Sigmoid colon (tissue), 4 donors: Measurements from ENCODE around the gene WBP2NL.

ENCODE experiments used
- EP300 ChIP-seq, 4 donors: sonication (generic); formaldehyde crosslinking; IDR thresholded peaks; one replicate each; pipeline ENCODE4 v1.6.1; 2017; ENCODE audit warnings: antibody characterized with exemption in 4 of 4
- POLR2A ChIP-seq, 2 donors: fragments of 450-650 bp; IDR thresholded peaks; one replicate each; pipeline ENCODE4 v1.6.1; 2016; ENCODE audit warnings: antibody characterized with exemption in 2 of 2, mild to moderate bottlenecking in 2 of 2, moderate library complexity in 2 of 2
- POLR2AphosphoS5 ChIP-seq, 4 donors: sonication (generic); formaldehyde crosslinking; IDR thresholded peaks; one replicate each; pipeline ENCODE4 v1.6.1; 2017; ENCODE audit warnings: antibody characterized with exemption in 4 of 4
- TF ChIP-seq, protein P1 (sequence below), 4 experiments: fragments of 450-650 bp in 3 of 4; fragments of 200-600 bp in 1 of 4; IDR thresholded peaks; one replicate each; pipeline ENCODE4 v1.5.1; 2016 to 2019; ENCODE audit warnings: antibody characterized with exemption in 4 of 4, mild to moderate bottlenecking in 3 of 4, moderate library complexity in 2 of 4

DNA sequence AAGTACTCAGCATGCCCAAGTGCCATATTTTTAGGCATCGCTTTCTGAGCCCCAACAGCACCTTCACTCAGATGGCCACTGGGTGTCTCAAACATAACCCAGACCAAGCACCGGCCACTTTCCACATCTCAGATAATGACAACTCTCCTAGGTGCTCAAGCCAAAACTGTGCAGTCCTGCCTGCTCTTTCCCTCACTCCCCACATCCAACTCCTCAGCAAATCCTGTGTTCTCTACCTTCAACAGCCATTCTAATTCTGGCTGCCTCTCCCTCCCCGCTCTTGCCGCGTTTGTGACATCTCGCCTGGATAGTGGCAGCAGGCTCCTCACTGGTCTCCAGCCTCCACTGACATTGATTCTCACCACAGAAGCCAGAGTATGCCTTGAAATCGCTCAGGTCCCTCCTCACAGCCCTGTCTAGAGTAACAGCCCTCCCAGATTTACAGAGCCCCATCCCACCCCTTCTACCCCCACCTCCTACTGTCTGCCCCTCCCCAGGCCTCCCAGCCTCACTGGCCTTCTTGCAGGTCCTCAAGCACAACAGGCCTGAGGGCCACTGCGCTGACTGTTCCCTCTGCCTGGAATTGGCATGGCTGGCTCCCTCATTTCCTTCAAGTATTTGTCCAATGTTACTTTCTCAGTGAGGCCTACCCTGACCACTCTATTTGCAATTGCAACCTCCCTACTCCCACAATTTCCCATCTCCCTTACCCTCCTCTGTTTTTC lies 74.2 kb downstream of the WBP2NL start:
- TF ChIP-seq, protein P1, sequence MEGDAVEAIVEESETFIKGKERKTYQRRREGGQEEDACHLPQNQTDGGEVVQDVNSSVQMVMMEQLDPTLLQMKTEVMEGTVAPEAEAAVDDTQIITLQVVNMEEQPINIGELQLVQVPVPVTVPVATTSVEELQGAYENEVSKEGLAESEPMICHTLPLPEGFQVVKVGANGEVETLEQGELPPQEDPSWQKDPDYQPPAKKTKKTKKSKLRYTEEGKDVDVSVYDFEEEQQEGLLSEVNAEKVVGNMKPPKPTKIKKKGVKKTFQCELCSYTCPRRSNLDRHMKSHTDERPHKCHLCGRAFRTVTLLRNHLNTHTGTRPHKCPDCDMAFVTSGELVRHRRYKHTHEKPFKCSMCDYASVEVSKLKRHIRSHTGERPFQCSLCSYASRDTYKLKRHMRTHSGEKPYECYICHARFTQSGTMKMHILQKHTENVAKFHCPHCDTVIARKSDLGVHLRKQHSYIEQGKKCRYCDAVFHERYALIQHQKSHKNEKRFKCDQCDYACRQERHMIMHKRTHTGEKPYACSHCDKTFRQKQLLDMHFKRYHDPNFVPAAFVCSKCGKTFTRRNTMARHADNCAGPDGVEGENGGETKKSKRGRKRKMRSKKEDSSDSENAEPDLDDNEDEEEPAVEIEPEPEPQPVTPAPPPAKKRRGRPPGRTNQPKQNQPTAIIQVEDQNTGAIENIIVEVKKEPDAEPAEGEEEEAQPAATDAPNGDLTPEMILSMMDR (IDR thresholded peaks at IDR 0.05), result no peak
- TF ChIP-seq EP300 (IDR thresholded peaks at IDR 0.05) (no peak), POLR2AphosphoS5 (IDR thresholded peaks at IDR 0.05) (no peak), POLR2A (IDR thresholded peaks at IDR 0.05) (no peak)
